Effector CD8-positive, alpha-beta T cell (primary cell): Measurements from ENCODE around the gene RTN4RL1.
"Not testable (repeated sequence)": the region's sequence is repeated elsewhere in the genome, so short reads cannot be mapped to it uniquely, and the experiment has no call there.

Experiments used
- DNase-seq: peaks from one replicate; lab custom pipeline; 2025; lab: John Stamatoyannopoulos, UW

Gene RTN4RL1

GRCh38 chr17:2003525-2003924 is 21.6 kb downstream of the RTN4RL1 start:
- DNase-seq, result no peak

DNA sequence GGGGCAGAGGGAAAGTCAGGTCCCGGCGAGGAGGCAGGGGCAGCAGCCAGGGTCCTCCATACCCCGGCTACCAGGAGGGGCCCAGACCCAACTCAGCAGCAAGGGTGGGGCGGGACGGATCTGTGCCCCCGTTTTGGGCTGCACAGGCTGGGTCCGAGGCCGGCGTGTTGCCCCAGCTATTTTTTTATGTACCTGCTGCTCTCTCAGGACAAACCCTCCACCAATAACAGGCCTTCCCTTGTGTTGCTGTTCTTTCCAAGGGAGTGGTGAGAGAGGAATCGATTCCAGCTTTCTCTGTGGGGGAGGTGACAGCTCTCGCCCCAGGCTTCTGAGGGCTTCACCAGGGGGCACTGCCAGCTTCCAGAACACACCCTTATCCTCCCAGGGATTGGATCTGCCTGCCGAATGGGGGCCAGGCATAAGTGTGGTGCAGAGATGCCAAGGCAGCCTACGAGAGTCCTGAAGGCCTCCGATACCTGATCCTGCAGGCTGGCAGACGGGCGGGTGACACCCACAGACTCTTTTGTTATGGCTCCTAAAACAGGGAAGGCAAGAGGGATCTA is 22.3 kb downstream of the RTN4RL1 start:
- DNase-seq, result no peak

- no peak for DNase-seq
Observed at GRCh38 chr17:1999557-2000251, 25.4 kb downstream of the RTN4RL1 start.

- DNase-seq, result no peak
Observed at GRCh38 chr17:1997927-1998742, 27.0 kb downstream of the RTN4RL1 start.

DNA sequence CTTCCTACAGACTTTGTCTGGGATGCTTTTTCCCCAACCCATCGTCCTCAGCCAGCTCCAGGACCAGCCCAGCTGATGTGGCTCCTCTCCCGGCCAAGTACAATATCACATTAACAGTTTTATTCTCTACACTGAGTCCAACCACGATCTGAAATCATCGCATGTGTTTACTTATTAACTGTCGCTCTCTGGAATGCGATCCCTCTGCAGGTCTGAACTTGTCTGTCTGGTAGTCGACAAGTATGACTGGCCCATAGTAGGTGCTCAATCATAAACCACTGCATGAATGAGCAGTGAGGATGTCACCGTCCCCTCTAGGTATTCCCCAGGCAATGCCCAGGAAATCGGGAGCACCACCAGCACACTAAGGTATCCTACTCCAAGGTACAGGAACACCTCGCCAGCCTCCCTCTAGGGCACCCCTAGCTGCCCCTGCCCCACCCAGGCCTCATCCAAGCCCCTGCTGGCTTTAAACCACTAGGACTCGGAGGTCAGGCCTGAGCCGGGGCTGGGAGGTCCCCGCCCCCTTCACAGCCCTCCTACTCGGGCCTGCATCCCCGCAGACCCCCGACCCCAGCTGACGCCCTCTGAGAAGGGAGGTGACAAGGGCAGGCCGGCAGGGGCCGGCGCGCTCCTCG is 27.7 kb downstream of the RTN4RL1 start:
- DNase-seq, result no peak

GRCh38 chr17:1996800-1997288 is 28.3 kb downstream of the RTN4RL1 start:
- DNase-seq, result no peak

DNA sequence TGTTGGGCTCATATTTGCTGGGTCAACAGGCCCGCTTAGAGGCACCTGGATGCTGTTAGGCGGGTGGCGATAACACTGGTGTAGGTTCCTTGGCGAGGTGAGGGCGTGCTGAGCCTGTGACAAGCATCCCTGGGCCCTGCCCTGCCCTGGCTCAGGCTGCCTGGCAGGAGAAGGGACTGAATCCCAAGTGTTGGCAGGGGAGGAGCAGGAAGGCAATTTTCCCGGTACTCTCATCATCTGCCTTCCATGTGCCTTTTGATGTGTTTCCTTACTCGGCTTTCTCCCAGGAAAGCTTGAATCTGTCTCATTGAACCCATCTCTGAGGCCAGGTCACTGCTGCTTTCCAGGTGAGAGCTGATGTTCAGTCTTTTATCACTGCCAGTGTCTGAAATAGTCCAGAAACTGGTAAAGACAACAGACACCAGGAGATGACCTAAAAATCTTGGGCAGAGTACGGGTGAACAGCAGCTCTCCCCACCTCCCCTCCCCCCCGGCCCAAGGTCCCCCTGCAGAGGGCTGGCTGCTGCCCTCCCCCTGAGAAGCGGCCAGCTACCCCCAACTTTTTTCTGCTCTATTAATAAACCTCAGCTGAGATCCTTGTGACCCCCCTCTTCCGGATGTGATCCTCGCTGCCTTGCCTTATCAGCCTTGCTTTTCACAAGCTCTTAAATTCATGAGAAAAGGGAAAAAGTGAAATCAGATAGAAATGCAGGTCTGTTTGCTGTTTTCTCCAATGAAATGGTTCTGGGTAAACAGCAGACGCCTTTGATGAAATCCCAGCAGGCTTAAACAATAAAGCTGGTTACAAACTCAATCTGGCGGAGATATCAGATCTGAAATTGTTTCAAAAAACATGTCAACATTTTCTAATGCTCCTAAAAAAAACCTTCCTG is 29.0 kb downstream of the RTN4RL1 start:
- no peak for DNase-seq

DNA sequence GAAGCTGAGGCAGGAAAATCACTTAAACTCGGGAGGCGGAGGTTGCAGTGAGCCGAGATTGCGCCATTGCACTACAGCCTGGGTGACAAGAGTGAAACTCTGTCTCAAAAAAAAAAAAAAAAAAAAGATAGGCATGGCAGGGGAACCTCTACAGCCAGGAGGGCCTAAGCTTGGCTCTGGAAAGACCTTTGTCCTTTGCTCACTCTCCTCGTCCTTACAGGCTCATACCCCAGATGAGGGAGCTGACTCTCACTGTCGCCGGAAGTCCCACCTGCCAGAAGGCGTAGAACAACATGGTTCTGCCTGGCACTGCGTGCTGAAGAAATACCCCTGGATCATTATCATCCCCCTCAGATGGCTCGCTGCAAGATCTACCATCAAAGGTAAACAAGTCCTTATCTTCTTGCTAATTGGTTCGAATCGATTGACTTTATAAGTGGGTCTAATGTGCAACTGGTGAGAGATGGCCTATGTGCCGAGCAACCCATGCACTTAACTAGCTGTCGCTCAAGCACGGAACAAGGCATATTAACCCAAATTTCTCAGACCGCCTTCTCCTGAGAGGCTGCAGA is 29.7 kb downstream of the RTN4RL1 start:
- DNase-seq, result no peak

- no peak for DNase-seq
Observed at GRCh38 chr17:1994707-1995106, 30.4 kb downstream of the RTN4RL1 start.

GRCh38 chr17:1992541-1992940 is 32.6 kb downstream of the RTN4RL1 start:
- DNase-seq, result no peak

DNA sequence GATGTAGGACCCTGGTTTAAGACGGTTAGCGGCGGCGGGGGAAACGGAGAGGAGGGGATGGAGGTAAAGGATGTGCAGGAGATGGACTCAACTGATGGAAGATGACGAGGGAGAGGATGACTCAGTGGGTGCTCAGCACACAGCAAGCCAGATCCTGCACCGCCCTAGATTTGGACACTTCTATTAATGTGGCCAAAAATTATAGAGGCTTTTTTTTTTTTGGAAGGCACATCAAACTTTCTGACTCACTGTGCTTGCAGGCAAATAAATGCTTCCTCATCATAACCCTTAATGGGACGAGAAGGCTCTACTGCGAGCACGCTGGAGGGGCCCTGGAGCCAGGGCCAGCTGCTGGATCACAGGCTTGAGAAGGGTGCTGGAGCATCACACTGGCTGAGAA is 36.0 kb downstream of the RTN4RL1 start:
- DNase-seq, result no peak

DNA sequence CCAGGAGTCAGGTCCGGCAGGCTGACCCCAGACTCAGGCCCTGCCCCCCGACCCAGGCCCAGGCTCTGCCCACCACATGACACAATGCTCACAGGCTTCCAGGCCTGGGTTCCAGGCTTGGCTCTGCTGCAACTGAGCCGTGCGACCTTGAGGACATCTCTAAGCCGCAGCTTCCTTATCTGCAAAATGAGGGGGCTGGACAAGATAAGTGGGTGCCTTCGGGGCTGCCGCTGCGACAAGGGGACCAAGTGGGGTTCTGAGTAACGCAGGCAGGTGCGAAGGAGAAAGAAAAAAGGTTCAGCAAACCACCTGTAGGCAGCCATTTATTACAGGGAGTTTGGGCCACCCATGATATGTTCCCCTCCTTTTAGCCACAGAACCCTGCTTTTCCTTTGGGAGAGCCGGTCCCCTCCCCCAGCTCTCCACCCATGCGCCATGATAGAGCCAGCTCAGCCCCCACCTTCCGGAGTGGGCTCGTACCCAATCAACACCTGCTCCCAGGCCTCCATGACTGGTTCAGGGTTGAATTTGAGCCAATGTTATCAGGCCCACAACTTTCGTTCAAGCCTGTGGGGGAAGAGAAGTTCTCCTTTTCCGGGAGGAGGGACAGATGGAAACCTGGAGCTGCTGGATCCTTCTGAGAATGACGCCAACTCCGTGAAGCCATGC is 38.2 kb downstream of the RTN4RL1 start:
- no peak for DNase-seq

- no peak for DNase-seq
Observed at GRCh38 chr17:1985686-1986085, 39.4 kb downstream of the RTN4RL1 start.

- DNase-seq, result no peak
Observed at GRCh38 chr17:1985093-1985492, 40.0 kb downstream of the RTN4RL1 start.

GRCh38 chr17:1982793-1983366 is 42.3 kb downstream of the RTN4RL1 start:
- not testable (repeated sequence) for DNase-seq

DNA sequence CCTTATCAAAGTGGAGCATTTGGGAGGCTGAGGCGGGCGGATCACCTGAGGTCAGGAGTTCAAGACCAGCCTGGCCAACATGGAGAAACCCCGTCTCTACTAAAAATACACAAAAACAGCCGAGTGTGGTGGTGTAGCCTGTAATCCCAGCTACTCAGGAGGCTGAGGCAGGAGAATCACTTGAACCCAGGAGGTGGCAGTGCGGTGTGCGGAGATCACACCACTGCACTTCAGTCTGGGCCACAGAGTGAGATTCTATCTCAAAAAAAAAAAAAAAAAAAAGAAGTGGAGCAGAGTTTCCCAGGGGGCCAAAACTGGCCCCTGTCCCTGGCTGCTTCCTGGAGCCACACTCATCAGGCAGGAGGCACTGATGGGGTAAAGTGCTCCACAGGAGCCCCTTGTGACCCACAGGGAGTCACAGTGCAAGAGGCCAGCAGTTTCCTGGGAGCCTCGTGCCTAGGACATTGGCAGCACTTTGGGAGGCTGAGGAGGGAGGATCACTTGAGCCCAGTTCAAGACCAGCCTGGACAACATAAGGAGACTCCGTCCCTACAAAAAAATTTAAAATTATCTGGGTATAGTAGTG is 44.4 kb downstream of the RTN4RL1 start:
- no peak for DNase-seq

DNA sequence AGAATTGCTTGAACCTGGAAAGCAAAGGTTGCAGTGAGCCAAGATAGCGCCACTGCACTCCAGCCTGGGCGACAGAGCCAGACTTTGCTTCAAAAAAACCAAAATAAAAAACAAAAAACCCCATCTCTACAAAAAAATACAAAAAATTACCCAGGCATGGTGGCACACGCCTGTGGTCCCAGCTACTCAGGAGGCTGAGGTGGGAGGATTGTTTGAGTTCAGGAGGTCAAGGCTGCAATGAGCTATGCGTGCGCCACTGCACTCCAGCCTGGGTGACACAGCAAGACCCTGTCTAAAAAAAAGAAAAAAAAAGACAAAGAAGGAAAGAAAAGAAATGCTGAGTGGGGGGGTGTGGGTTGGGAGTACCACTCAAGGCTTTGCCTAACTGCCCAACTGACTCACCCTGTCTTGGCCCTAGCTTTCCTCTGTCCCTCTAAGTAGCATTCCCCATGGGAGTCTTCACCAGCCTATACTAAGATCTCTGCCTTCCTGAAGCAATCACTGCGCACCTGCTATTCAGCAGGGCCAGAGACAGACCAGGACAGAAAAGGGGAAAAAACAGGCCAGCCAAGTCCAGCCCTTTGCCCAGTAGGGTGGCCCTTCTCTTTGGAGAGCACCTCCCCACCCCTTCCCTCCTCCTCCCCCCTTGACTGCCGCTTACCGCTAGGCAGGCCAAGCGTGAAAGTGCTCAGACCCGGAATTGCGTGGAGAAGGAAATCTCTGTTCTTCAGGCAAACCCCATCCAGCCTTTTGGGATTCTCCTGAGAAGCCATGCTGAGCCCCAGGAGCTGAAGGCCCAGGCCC is 45.8 kb downstream of the RTN4RL1 start:
- no peak for DNase-seq

DNA sequence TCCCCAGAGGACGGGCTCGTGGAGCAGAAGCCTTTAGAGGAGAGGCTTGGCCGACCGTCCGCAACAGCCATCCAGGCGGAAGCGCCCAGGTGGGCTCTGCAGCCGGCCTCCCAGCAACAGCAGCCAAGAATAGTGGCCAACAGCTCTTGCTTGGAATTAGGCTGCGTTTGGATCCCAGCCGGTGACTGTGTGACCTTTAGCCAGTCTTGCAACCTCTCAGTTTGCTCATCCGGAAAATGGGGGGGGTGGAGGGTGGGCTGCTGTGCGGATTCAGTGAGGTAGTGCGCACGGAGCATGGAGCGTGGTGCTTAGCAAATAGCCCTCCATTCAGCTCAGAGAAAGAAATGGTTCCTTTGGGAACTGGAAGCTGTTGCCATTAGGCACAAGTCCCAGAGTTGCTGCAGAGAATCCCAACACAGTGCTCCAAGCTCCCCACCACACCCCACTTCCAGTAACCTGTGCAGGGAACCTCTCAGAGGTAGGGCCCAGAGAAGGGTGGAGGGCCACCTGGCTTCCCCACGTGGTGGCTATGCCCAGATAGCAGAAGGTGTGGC is 46.7 kb downstream of the RTN4RL1 start:
- DNase-seq, result no peak
